Thyroid gland (tissue), 4 donors: Measurements from ENCODE around the gene ALPK1.
"Not testable (repeated sequence)": the region's sequence is repeated elsewhere in the genome, so short reads cannot be mapped to it uniquely, and the experiment has no call there.

ENCODE experiments used
- CTCF ChIP-seq, 6 experiments: fragments of 200-600 bp in 3 of 6; fragments of 450-650 bp in 3 of 6; sonication (generic) in 3 of 6; IDR thresholded peaks; one replicate each; pipeline ENCODE4 v1.5.1; 2016 to 2019; ENCODE audit warnings: antibody characterized with exemption in 6 of 6, mild to moderate bottlenecking in 2 of 6, inconsistent platforms in 1 of 6, moderate library complexity in 1 of 6
- POLR2A ChIP-seq, 2 donors: fragments of 450-650 bp; IDR thresholded peaks; one replicate each; pipeline ENCODE4 v1.6.1; 2017; ENCODE audit warnings: antibody characterized with exemption in 2 of 2, mild to moderate bottlenecking in 2 of 2, moderate library complexity in 1 of 2

- TF ChIP-seq CTCF, POLR2A (IDR thresholded peaks at IDR 0.05): not testable (repeated sequence)
Measured at GRCh38 chr4:112305477-112305876, 8.3 kb downstream of the ALPK1 start.
